Measurements from ENCODE around the gene MREG.
"Not testable (repeated sequence)": the region's sequence is repeated elsewhere in the genome, so short reads cannot be mapped to it uniquely, and the experiment has no call there.

Gene MREG

GRCh38 chr2:215957354-215958122 is 55.8 kb downstream of the MREG start:
- H3K4me1 ChIP-seq (ENCODE audit: control insufficient read depth, insufficient read depth, low read length); H3K27me3 ChIP-seq (ENCODE audit: control insufficient read depth in 1 of 2, insufficient read depth in 2 of 2, low read length in 2 of 2); H3K9me3 ChIP-seq (ENCODE audit: control insufficient read depth in 2 of 2, low read length in 2 of 2); H3K9ac ChIP-seq (ENCODE audit: low read length in 2 of 2); H3K36me3 ChIP-seq (ENCODE audit: control insufficient read depth in 2 of 2, insufficient read depth in 2 of 2, low read length in 2 of 2); H3K4me3 ChIP-seq (ENCODE audit: low read length in 2 of 2); H3K27ac ChIP-seq (ENCODE audit: low read length): not testable (repeated sequence)

- Histone ChIP-seq H3K9ac (ENCODE audit: low read length in 2 of 2) (no peak overlapping the region), H3K27me3 (ENCODE audit: control insufficient read depth in 1 of 2, insufficient read depth in 2 of 2, low read length in 2 of 2) (no peaks in the 10 kb centered on the region), H3K27ac (ENCODE audit: low read length) (no peak overlapping the region), H3K4me3 (ENCODE audit: low read length in 2 of 2) (no peak overlapping the region), H3K4me1 (ENCODE audit: control insufficient read depth, insufficient read depth, low read length) (no peaks in the 10 kb centered on the region), H3K9me3 (ENCODE audit: control insufficient read depth in 2 of 2, low read length in 2 of 2) (no peaks in the 10 kb centered on the region), H3K36me3 (ENCODE audit: control insufficient read depth in 2 of 2, insufficient read depth in 2 of 2, low read length in 2 of 2) (no peaks in the 10 kb centered on the region)
These were observed 60.3 kb downstream of the MREG start for GRCh38 chr2:215952860-215953637.

- no peak overlapping the region for H3K9ac ChIP-seq (ENCODE audit: low read length in 2 of 2)
- H3K9me3 ChIP-seq (ENCODE audit: control insufficient read depth in 2 of 2, low read length in 2 of 2) = no peaks in the 10 kb centered on the region
- H3K36me3 ChIP-seq (ENCODE audit: control insufficient read depth in 2 of 2, insufficient read depth in 2 of 2, low read length in 2 of 2) = no peaks in the 10 kb centered on the region
- H3K4me3 ChIP-seq (ENCODE audit: low read length in 2 of 2) = no peak overlapping the region
- H3K4me1 ChIP-seq (ENCODE audit: control insufficient read depth, insufficient read depth, low read length) = no peaks in the 10 kb centered on the region
- no peaks in the 10 kb centered on the region for H3K27me3 ChIP-seq (ENCODE audit: control insufficient read depth in 1 of 2, insufficient read depth in 2 of 2, low read length in 2 of 2)
- no peak overlapping the region for H3K27ac ChIP-seq (ENCODE audit: low read length)
These were observed 61.8 kb downstream of the MREG start for GRCh38 chr2:215951558-215951957.

- Histone ChIP-seq H3K4me3 (ENCODE audit: low read length in 2 of 2) (no peak overlapping the region), H3K27ac (ENCODE audit: low read length) (no peak overlapping the region)
These were observed 63.4 kb downstream of the MREG start for GRCh38 chr2:215949991-215950404.

GRCh38 chr2:215948051-215948450 is 65.3 kb downstream of the MREG start:
- H3K9ac ChIP-seq (ENCODE audit: low read length in 2 of 2) = no peak overlapping the region
- H3K9me3 ChIP-seq (ENCODE audit: control insufficient read depth in 2 of 2, low read length in 2 of 2) = no peaks in the 10 kb centered on the region
- H3K27me3 ChIP-seq (ENCODE audit: control insufficient read depth in 1 of 2, insufficient read depth in 2 of 2, low read length in 2 of 2) = no peaks in the 10 kb centered on the region
- no peaks in the 10 kb centered on the region for H3K4me1 ChIP-seq (ENCODE audit: control insufficient read depth, insufficient read depth, low read length)
- H3K36me3 ChIP-seq (ENCODE audit: control insufficient read depth in 2 of 2, insufficient read depth in 2 of 2, low read length in 2 of 2) = no peaks in the 10 kb centered on the region
- no peak overlapping the region for H3K4me3 ChIP-seq (ENCODE audit: low read length in 2 of 2)
- H3K27ac ChIP-seq (ENCODE audit: low read length) = no peak overlapping the region

More at GRCh38 chr2:215949991-215950404, 63.4 kb downstream of the MREG start:
- Histone ChIP-seq H3K27me3 (ENCODE audit: control insufficient read depth in 1 of 2, insufficient read depth in 2 of 2, low read length in 2 of 2) (no peaks in the 10 kb centered on the region), H3K36me3 (ENCODE audit: control insufficient read depth in 2 of 2, insufficient read depth in 2 of 2, low read length in 2 of 2) (no peaks in the 10 kb centered on the region), H3K9ac (ENCODE audit: low read length in 2 of 2) (no peak overlapping the region), H3K9me3 (ENCODE audit: control insufficient read depth in 2 of 2, low read length in 2 of 2) (no peaks in the 10 kb centered on the region), H3K4me1 (ENCODE audit: control insufficient read depth, insufficient read depth, low read length) (no peaks in the 10 kb centered on the region)

- Histone ChIP-seq H3K9me3 (ENCODE audit: control insufficient read depth in 2 of 2, low read length in 2 of 2) (no peaks in the 10 kb centered on the region), H3K4me1 (ENCODE audit: control insufficient read depth, insufficient read depth, low read length) (no peaks in the 10 kb centered on the region), H3K27ac (ENCODE audit: low read length) (no peak overlapping the region), H3K27me3 (ENCODE audit: control insufficient read depth in 1 of 2, insufficient read depth in 2 of 2, low read length in 2 of 2) (no peaks in the 10 kb centered on the region), H3K4me3 (ENCODE audit: low read length in 2 of 2) (no peak overlapping the region), H3K9ac (ENCODE audit: low read length in 2 of 2) (no peak overlapping the region), H3K36me3 (ENCODE audit: control insufficient read depth in 2 of 2, insufficient read depth in 2 of 2, low read length in 2 of 2) (peaks cover 0 to 2% of the 10 kb centered on the region in 2 donors)
These were observed 66.8 kb downstream of the MREG start for GRCh38 chr2:215946586-215946985.

GRCh38 chr2:215942194-215942593 is 71.2 kb downstream of the MREG start:
- no peak overlapping the region for H3K27ac ChIP-seq (ENCODE audit: low read length)
- no peaks in the 10 kb centered on the region for H3K27me3 ChIP-seq (ENCODE audit: control insufficient read depth in 1 of 2, insufficient read depth in 2 of 2, low read length in 2 of 2)
- peaks cover 0 to 2% of the 10 kb centered on the region in 2 donors for H3K36me3 ChIP-seq (ENCODE audit: control insufficient read depth in 2 of 2, insufficient read depth in 2 of 2, low read length in 2 of 2)
- no peaks in the 10 kb centered on the region for H3K9me3 ChIP-seq (ENCODE audit: control insufficient read depth in 2 of 2, low read length in 2 of 2)
- no peaks in the 10 kb centered on the region for H3K4me1 ChIP-seq (ENCODE audit: control insufficient read depth, insufficient read depth, low read length)
- no peak overlapping the region for H3K9ac ChIP-seq (ENCODE audit: low read length in 2 of 2)
- no peak overlapping the region for H3K4me3 ChIP-seq (ENCODE audit: low read length in 2 of 2)

GRCh38 chr2:215941726-215942125 is 71.6 kb downstream of the MREG start:
- Histone ChIP-seq H3K4me3 (ENCODE audit: low read length in 2 of 2) (no peak overlapping the region), H3K9me3 (ENCODE audit: control insufficient read depth in 2 of 2, low read length in 2 of 2) (no peaks in the 10 kb centered on the region), H3K9ac (ENCODE audit: low read length in 2 of 2) (no peak overlapping the region), H3K36me3 (ENCODE audit: control insufficient read depth in 2 of 2, insufficient read depth in 2 of 2, low read length in 2 of 2) (peaks cover 0 to 2% of the 10 kb centered on the region in 2 donors), H3K27me3 (ENCODE audit: control insufficient read depth in 1 of 2, insufficient read depth in 2 of 2, low read length in 2 of 2) (no peaks in the 10 kb centered on the region), H3K27ac (ENCODE audit: low read length) (no peak overlapping the region), H3K4me1 (ENCODE audit: control insufficient read depth, insufficient read depth, low read length) (no peaks in the 10 kb centered on the region)

GRCh38 chr2:215940645-215941184 is 72.6 kb downstream of the MREG start:
- no peak overlapping the region for H3K27ac ChIP-seq (ENCODE audit: low read length)
- H3K9ac ChIP-seq (ENCODE audit: low read length in 2 of 2) = no peak overlapping the region

GRCh38 chr2:215937190-215937589 is 76.2 kb downstream of the MREG start:
- Histone ChIP-seq H3K36me3 (ENCODE audit: control insufficient read depth in 2 of 2, insufficient read depth in 2 of 2, low read length in 2 of 2) (peaks cover 0 to 2% of the 10 kb centered on the region in 2 donors), H3K27ac (ENCODE audit: low read length) (no peak overlapping the region), H3K9ac (ENCODE audit: low read length in 2 of 2) (no peak overlapping the region), H3K27me3 (ENCODE audit: control insufficient read depth in 1 of 2, insufficient read depth in 2 of 2, low read length in 2 of 2) (no peaks in the 10 kb centered on the region), H3K4me1 (ENCODE audit: control insufficient read depth, insufficient read depth, low read length) (no peaks in the 10 kb centered on the region), H3K4me3 (ENCODE audit: low read length in 2 of 2) (no peak overlapping the region), H3K9me3 (ENCODE audit: control insufficient read depth in 2 of 2, low read length in 2 of 2) (no peaks in the 10 kb centered on the region)

More at GRCh38 chr2:215940645-215941184, 72.6 kb downstream of the MREG start:
- peaks cover 0 to 2% of the 10 kb centered on the region in 2 donors for H3K36me3 ChIP-seq (ENCODE audit: control insufficient read depth in 2 of 2, insufficient read depth in 2 of 2, low read length in 2 of 2)
- no peak overlapping the region for H3K4me3 ChIP-seq (ENCODE audit: low read length in 2 of 2)
- no peaks in the 10 kb centered on the region for H3K9me3 ChIP-seq (ENCODE audit: control insufficient read depth in 2 of 2, low read length in 2 of 2)
- H3K27me3 ChIP-seq (ENCODE audit: control insufficient read depth in 1 of 2, insufficient read depth in 2 of 2, low read length in 2 of 2) = no peaks in the 10 kb centered on the region
- no peaks in the 10 kb centered on the region for H3K4me1 ChIP-seq (ENCODE audit: control insufficient read depth, insufficient read depth, low read length)
